Effector CD4-positive, alpha-beta T cell (primary cell): ENCODE results near the gene CFLAR.

Experiments used
- DNase-seq: peaks from one replicate; pipeline ENCODE4 v3.0.0-alpha.2; 2020

Gene CFLAR

GRCh38 chr2:201219328-201220096 is 103.5 kb downstream of the CFLAR start:
- DNase-seq: no peak

GRCh38 chr2:201220102-201220570 is 104.2 kb downstream of the CFLAR start:
- no peak for DNase-seq

- no peak for DNase-seq
Measured at GRCh38 chr2:201223089-201224073, 107.4 kb downstream of the CFLAR start.
